Measurements from ENCODE around the gene ADAMTS17. TPM values are rescaled to one million over a fixed set of nuclear protein-coding genes. Genes with fewer than 3 reads are reported as not detected.

The ADAMTS17 gene
- total and polyA plus RNA-seq, 3 experiments from 2014 or later: 1.2 to 2.3 (median 1.9) TPM

DNA sequence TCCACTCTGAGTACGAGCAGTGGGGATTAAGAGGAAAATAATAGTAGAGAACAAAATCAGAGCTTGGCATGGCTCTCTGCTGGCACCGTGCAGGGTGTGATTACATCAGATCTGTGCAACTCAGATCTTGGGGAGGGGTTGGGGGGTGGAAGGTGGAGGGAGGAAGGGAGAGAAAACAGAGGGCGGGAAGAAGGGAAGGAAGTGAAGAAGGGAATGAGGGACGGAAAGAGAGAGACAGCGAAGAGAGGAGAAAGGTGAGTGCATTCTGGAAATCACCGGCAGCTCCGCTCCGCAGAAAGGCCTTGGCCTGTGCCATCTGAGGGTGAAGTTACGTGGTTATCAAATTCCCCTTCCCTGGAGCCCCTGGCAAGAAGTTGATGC, 31.0 kb upstream of the ADAMTS17 start:
- POLR2A ChIA-PET: interaction anchor here (0.6 kb wide), 1 partner anchor 21 kb away, joined by 3 read pairs; no protein-coding TSS in a partner anchor
- Histone ChIP-seq H3K4me3 (ENCODE audit: low read length) (no peak overlapping the region), H3K27ac (ENCODE audit: low read depth, low read length) (no peak overlapping the region), H3K4me1 (ENCODE audit: insufficient read depth, low read length) (no peaks in the 10 kb centered on the region), H3K27me3 (ENCODE audit: insufficient read depth, low read length, poor library complexity, severe bottlenecking) (peaks cover 5% of the 10 kb centered on the region), H3K9me3 (ENCODE audit: low read length) (no peaks in the 10 kb centered on the region), H3K36me3 (ENCODE audit: insufficient read depth, low read length) (no peaks in the 10 kb centered on the region)
- Mint-ChIP-seq H3K27me3 (peaks cover 29 to 53% of the 10 kb centered on the region in 2 donors), H3K4me3 (peak overlapping the region in 2 of 7 donors; percentile 5 to 27), H3K27ac (no peak overlapping the region), H3K9me3 (peaks cover 6 to 20% (median 14%) of the 10 kb centered on the region in 5 donors), H3K4me1 (peaks cover 2 to 12% (median 12%) of the 10 kb centered on the region in 3 donors), H3K36me3 (no peaks in the 10 kb centered on the region)
- CTCF ChIA-PET: no interaction called here
- no peak for DNase-seq

DNA sequence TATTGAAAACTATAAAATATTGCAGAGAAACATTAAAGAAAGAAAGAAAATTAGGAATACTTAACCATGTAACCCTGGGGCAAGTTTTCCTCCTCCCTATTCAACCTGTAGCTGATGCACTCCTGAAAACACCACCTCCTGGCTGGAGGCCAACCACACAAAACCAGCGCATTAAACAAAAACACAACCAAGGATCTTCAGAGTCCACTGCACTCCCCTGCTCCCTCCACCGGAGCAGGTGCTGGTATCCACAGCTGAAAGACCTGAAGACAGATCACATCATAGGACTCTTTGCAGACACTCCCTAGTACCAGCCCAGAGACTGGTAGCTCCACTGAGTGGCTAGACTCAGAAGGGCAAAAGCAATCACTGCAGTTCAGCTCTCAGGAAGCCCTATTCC, 13.6 kb upstream of the ADAMTS17 start:
- CTCF ChIA-PET: interaction anchor here (0.9 kb wide), 1 partner anchor 13 kb away, joined by 4 read pairs; no protein-coding TSS in a partner anchor
- H3K4me3 Mint-ChIP-seq: no peak overlapping the region
- H3K4me3 ChIP-seq (ENCODE audit: low read length): no peak overlapping the region
- DNase-seq: no peak
- H3K27me3 ChIP-seq (ENCODE audit: insufficient read depth, low read length, poor library complexity, severe bottlenecking): no peaks in the 10 kb centered on the region
- POLR2A ChIA-PET: no interaction called here
- peak overlapping the region in 1 of 8 donors; percentile 16 for H3K27ac Mint-ChIP-seq
- peaks cover 0 to 5% (median 4%) of the 10 kb centered on the region in 5 donors for H3K9me3 Mint-ChIP-seq
- no peak overlapping the region for H3K27ac ChIP-seq (ENCODE audit: low read depth, low read length)
- H3K36me3 Mint-ChIP-seq: peaks cover 0 to 11% (median 0%) of the 10 kb centered on the region in 3 donors
- H3K36me3 ChIP-seq (ENCODE audit: insufficient read depth, low read length): no peaks in the 10 kb centered on the region
- peaks cover 39 to 83% of the 10 kb centered on the region in 2 donors for H3K27me3 Mint-ChIP-seq
- H3K4me1 Mint-ChIP-seq: peaks cover 0 to 4% (median 1%) of the 10 kb centered on the region in 3 donors
- H3K4me1 ChIP-seq (ENCODE audit: insufficient read depth, low read length): peaks cover 3% of the 10 kb centered on the region
- no peaks in the 10 kb centered on the region for H3K9me3 ChIP-seq (ENCODE audit: low read length)

DNA sequence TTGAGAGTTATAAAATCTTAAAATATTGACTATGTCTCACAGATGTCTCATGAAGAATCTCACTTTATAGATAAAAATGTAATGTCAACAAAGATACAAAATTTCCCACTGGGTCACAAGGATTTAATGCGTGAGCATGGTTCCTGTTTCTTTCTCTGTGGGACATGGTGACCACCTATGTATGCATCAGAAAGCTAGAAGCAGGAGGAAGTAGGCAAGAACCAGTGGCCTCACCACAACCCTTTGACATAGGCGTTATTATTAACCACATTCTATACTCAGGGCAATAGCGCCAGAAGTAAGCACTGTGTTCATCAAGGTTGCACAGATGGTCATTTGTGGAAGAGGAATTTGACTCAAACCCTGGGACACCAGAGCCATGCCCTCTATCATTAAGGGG, 11.7 kb upstream of the ADAMTS17 start:
- H3K9me3 ChIP-seq (ENCODE audit: low read length): no peaks in the 10 kb centered on the region

DNA sequence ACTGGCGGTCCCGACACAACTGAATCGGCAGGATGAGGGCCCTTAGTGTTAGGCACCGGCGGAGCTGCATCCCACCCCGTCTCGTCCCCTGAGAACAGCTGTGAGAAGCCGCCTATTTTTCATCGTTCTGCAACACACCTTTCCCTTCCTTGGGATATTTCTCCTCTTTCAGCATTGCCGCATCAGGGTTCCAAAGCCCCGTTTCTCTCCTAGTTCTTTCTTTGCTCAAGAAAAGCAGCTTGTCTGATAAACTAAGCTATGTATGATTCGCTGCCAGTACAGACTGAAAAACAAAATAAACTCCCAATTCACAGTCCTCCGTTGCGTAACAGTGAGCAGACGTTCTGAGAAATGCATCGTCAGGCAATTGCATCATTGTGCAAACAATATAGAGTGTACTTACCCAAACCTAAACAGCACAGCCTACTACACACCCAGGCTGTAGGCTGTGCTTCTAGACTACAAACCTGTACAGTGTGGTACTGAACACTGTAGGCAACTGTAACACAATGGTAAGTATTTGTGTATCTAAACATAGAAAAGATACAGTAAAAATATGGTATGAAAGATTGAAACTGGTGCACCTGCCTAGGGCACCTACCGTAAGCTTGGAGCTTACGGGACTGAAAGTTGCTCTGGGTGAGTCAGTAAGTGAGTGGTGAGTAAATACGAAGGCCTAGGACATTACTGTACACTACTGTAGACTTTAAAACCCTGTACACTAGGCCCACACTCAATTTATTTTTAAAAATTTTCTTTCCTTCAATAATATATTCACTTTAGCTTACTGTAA, 8.9 kb upstream of the ADAMTS17 start:
- POLR2A ChIA-PET: interaction anchor here (0.6 to 1.4 kb wide), 3 partner anchors 10 to 22 kb away, joined by 3 to 4 read pairs (median 3); no protein-coding TSS in a partner anchor
- H3K4me3 Mint-ChIP-seq: peak overlapping the region; percentile 88 to 95 (median 94)
- no peak overlapping the region for H3K27ac ChIP-seq (ENCODE audit: low read depth, low read length)

More for the DNA sequence above, 11.7 kb upstream of the ADAMTS17 start:
- H3K36me3 Mint-ChIP-seq: peaks cover 0 to 11% (median 1%) of the 10 kb centered on the region in 3 donors
- H3K27me3 ChIP-seq (ENCODE audit: insufficient read depth, low read length, poor library complexity, severe bottlenecking): no peaks in the 10 kb centered on the region
- H3K4me3 Mint-ChIP-seq: no peak overlapping the region
- DNase-seq: no peak
- H3K4me1 ChIP-seq (ENCODE audit: insufficient read depth, low read length): peaks cover 9% of the 10 kb centered on the region
- peaks cover 41 to 65% of the 10 kb centered on the region in 2 donors for H3K27me3 Mint-ChIP-seq
- no peaks in the 10 kb centered on the region for H3K36me3 ChIP-seq (ENCODE audit: insufficient read depth, low read length)
- POLR2A ChIA-PET: no interaction called here
- H3K4me1 Mint-ChIP-seq: peaks cover 5 to 9% (median 8%) of the 10 kb centered on the region in 3 donors
- no peak overlapping the region for H3K4me3 ChIP-seq (ENCODE audit: low read length)
- no peak overlapping the region for H3K27ac Mint-ChIP-seq
- H3K27ac ChIP-seq (ENCODE audit: low read depth, low read length): no peak overlapping the region
- peaks cover 0 to 5% (median 4%) of the 10 kb centered on the region in 5 donors for H3K9me3 Mint-ChIP-seq
- CTCF ChIA-PET: no interaction called here

DNA sequence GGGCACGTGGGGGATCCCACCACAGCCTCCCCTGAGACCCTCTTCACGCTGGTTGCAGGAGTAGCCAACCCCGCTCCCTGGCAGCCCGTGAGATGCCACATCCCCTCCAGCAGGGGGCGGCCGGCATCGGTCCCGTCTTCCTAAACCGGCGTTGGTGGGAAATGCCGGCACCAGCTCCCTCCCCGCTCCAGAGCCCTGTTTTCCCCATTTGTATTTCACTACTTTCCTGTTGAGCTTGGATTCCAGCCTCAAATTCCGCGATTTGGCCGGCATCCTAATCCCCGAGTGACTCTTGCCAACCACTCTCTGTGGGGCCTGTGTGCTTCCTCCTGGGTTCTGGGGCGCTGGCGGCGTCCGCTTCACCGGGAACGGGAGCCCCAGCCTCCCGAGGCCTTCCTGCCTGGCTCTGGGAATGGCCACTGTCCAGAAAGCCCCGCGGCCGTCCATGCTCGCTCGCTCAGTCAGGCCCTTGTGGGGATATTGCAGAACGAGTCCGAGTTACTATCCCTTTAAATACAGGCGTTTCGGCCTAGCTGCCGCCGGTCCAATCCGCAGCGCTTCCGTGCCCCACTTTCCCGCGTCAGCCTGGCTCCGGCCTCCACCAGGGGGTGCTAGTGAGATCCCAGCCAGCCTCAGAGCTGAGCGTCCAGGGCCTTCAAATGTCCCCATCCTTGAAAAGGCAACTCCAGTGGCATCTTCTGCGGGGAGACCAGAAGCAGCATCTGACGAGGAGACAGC, 8.1 kb upstream of the ADAMTS17 start:
- Histone ChIP-seq H3K27me3 (ENCODE audit: insufficient read depth, low read length, poor library complexity, severe bottlenecking) (no peaks in the 10 kb centered on the region), H3K27ac (ENCODE audit: low read depth, low read length) (peak overlapping the region; percentile 66), H3K4me3 (ENCODE audit: low read length) (peak overlapping the region; percentile 86), H3K36me3 (ENCODE audit: insufficient read depth, low read length) (no peaks in the 10 kb centered on the region), H3K9me3 (ENCODE audit: low read length) (no peaks in the 10 kb centered on the region), H3K4me1 (ENCODE audit: insufficient read depth, low read length) (peaks cover 9% of the 10 kb centered on the region)
- CTCF ChIA-PET: interaction anchor here (0.6 to 5.1 kb wide), 44 partner anchors 10 to 1300 kb away, joined by 3 to 115 read pairs (median 4); partner anchors contain the start of genes ADAMTS17, ASB7, LINS1 and SYNM
- Mint-ChIP-seq H3K27me3 (peaks cover 21 to 33% of the 10 kb centered on the region in 2 donors), H3K4me1 (peaks cover 5 to 9% (median 8%) of the 10 kb centered on the region in 3 donors), H3K27ac (peak overlapping the region; percentile 63 to 96 (median 91)), H3K36me3 (peaks cover 0 to 1% (median 0%) of the 10 kb centered on the region in 3 donors), H3K4me3 (peak overlapping the region; percentile 88 to 95 (median 94)), H3K9me3 (no peaks in the 10 kb centered on the region)
- POLR2A ChIA-PET: interaction anchor here (0.7 to 1.4 kb wide), 2 partner anchors 10 to 19 kb away, joined by 3 read pairs; no protein-coding TSS in a partner anchor
- peak; percentile 78 to 87 (median 81) for DNase-seq

More for the DNA sequence above, 8.9 kb upstream of the ADAMTS17 start:
- H3K4me1 ChIP-seq (ENCODE audit: insufficient read depth, low read length): peaks cover 9% of the 10 kb centered on the region
- no peaks in the 10 kb centered on the region for H3K27me3 ChIP-seq (ENCODE audit: insufficient read depth, low read length, poor library complexity, severe bottlenecking)
- H3K9me3 ChIP-seq (ENCODE audit: low read length): no peaks in the 10 kb centered on the region
- H3K4me1 Mint-ChIP-seq: peaks cover 5 to 9% (median 8%) of the 10 kb centered on the region in 3 donors
- H3K36me3 ChIP-seq (ENCODE audit: insufficient read depth, low read length): no peaks in the 10 kb centered on the region
- CTCF ChIA-PET: interaction anchor here (0.6 to 5.1 kb wide), 37 partner anchors 11 to 1299 kb away, joined by 3 to 115 read pairs (median 4); partner anchors contain the start of genes ADAMTS17, ASB7, LINS1 and SYNM
- H3K4me3 ChIP-seq (ENCODE audit: low read length): no peak overlapping the region
- H3K27me3 Mint-ChIP-seq: peaks cover 26 to 39% of the 10 kb centered on the region in 2 donors
- peak overlapping the region in 7 of 8 donors; percentile 79 to 96 (median 91) for H3K27ac Mint-ChIP-seq
- DNase-seq: no peak
- H3K36me3 Mint-ChIP-seq: peaks cover 0 to 2% (median 1%) of the 10 kb centered on the region in 3 donors
- H3K9me3 Mint-ChIP-seq: peaks cover 0 to 2% (median under 1%) of the 10 kb centered on the region in 5 donors

DNA sequence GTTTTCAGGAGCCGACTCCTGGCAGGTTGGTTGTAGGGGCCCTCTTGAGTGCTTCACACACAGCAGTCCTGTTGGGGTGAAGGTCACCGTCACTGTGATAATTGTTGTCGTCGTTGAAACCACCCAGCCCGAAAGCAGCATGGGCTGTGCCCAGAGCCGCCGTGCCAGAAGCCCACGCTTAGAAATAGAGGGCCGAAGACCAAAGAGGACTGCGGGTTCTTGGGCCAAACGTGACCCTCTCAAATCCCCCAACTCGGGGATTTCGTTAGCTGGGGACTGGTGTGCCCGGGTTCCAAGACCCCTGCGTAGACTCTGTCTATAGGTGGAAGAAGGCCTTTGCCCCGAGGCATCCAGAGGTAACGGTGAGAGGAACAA, 7.5 kb upstream of the ADAMTS17 start:
- Mint-ChIP-seq H3K27ac (peak overlapping the region in 2 of 8 donors; percentile 79 to 96), H3K9me3 (no peaks in the 10 kb centered on the region), H3K4me3 (peak overlapping the region; percentile 88 to 95 (median 94)), H3K36me3 (peaks cover 0 to 1% (median 0%) of the 10 kb centered on the region in 3 donors), H3K4me1 (peaks cover 5 to 9% (median 8%) of the 10 kb centered on the region in 3 donors), H3K27me3 (peaks cover 15 to 28% of the 10 kb centered on the region in 2 donors)
- ChIA-PET POLR2A (interaction anchor here (0.7 to 1.4 kb wide), 2 partner anchors 10 to 18 kb away, joined by 3 read pairs; no protein-coding TSS in a partner anchor), CTCF (interaction anchor here (1.0 to 5.1 kb wide), 22 partner anchors 10 to 891 kb away, joined by 3 to 115 read pairs (median 6); partner anchors contain the start of genes ADAMTS17, ASB7 and LINS1)
- Histone ChIP-seq H3K9me3 (ENCODE audit: low read length) (no peaks in the 10 kb centered on the region), H3K27me3 (ENCODE audit: insufficient read depth, low read length, poor library complexity, severe bottlenecking) (no peaks in the 10 kb centered on the region), H3K27ac (ENCODE audit: low read depth, low read length) (no peak overlapping the region), H3K4me1 (ENCODE audit: insufficient read depth, low read length) (peaks cover 9% of the 10 kb centered on the region), H3K4me3 (ENCODE audit: low read length) (peak overlapping the region; percentile 86), H3K36me3 (ENCODE audit: insufficient read depth, low read length) (no peaks in the 10 kb centered on the region)
- no peak for DNase-seq

DNA sequence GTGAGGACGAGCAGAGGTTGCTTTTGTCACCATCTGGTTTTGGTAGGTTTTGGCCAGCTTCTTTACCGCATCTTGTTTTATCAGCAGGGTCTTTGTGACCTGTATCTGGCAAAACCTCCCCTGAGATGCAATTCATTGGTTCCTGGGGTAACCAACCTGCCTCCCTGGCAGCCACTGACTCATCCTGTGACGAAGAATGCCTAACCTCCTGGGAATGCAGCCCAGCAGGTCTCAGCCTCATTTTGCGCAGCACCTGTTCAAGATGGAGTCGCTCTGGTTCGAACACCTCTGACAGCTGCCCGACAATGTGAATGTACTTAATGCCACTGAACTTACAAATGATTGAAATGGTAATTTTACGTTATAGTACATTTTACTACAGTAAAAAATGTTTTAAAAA, 6.8 kb upstream of the ADAMTS17 start:
- Mint-ChIP-seq H3K9me3 (no peaks in the 10 kb centered on the region), H3K4me1 (peaks cover 5 to 9% (median 8%) of the 10 kb centered on the region in 3 donors), H3K27ac (no peak overlapping the region), H3K27me3 (peaks cover 10 to 22% of the 10 kb centered on the region in 2 donors), H3K36me3 (peaks cover 0 to 1% (median 0%) of the 10 kb centered on the region in 3 donors), H3K4me3 (peak overlapping the region in 4 of 7 donors; percentile 29 to 94 (median 67))
- CTCF ChIA-PET: interaction anchor here (1.5 to 5.1 kb wide), 4 partner anchors 9 to 416 kb away, joined by 4 to 115 read pairs (median 49); partner anchors contain the start of gene ADAMTS17
- Histone ChIP-seq H3K27ac (ENCODE audit: low read depth, low read length) (no peak overlapping the region), H3K9me3 (ENCODE audit: low read length) (no peaks in the 10 kb centered on the region), H3K4me3 (ENCODE audit: low read length) (no peak overlapping the region), H3K36me3 (ENCODE audit: insufficient read depth, low read length) (no peaks in the 10 kb centered on the region), H3K4me1 (ENCODE audit: insufficient read depth, low read length) (peaks cover 9% of the 10 kb centered on the region), H3K27me3 (ENCODE audit: insufficient read depth, low read length, poor library complexity, severe bottlenecking) (no peaks in the 10 kb centered on the region)
- no peak for DNase-seq
- POLR2A ChIA-PET: no interaction called here
